GM13976 (cell line): Measurements from ENCODE around the gene HAPLN2.
A peak's percentile ranks its signal among the peaks of the same experiment; 100 is the strongest.
"Not testable (repeated sequence)": the region's sequence is repeated elsewhere in the genome, so short reads cannot be mapped to it uniquely, and the experiment has no call there.

Experiments
- DNase-seq: peaks from one replicate; pipeline ENCODE4 v3.0.0; 2012; ENCODE audit warnings: low spot score
- CTCF ChIP-seq: IDR thresholded peaks from 2 replicates; pipeline ENCODE4 v1.5.1; 2012; ENCODE audit warnings: borderline replicate concordance, mild to moderate bottlenecking; ENCODE audit not compliant: insufficient read depth; ENCODE audit errors: extremely low read depth, missing control alignments, control extremely low read depth
- in situ Hi-C: fragments of 300-500 bp; cut with MboI; formaldehyde crosslinking; loops from one replicate; pipeline ENCODE4 v1.12.0; 2022; ENCODE audit warnings: low sequenced_read_pairs, mixed read lengths, inconsistent platforms; ENCODE audit not compliant: unreplicated experiment

The HAPLN2 gene

GRCh38 chr1:156586323-156586722 is 32.9 kb upstream of the HAPLN2 start:
- in situ Hi-C loops, result no loop called here
- DNase-seq, result no peak
- no peak for TF ChIP-seq CTCF

GRCh38 chr1:156586892-156587477 is 32.2 kb upstream of the HAPLN2 start:
- in situ Hi-C loops, result no loop called here

GRCh38 chr1:156587927-156588326 is 31.3 kb upstream of the HAPLN2 start:
- DNase-seq, in situ Hi-C loops: not testable (repeated sequence)

More at GRCh38 chr1:156586892-156587477, 32.2 kb upstream of the HAPLN2 start:
- no peak for DNase-seq
- TF ChIP-seq CTCF, result no peak

GRCh38 chr1:156589546-156589945 is 29.7 kb upstream of the HAPLN2 start:
- no peak for DNase-seq
- in situ Hi-C loops, result no loop called here
- TF ChIP-seq CTCF, result no peak

- DNase-seq, result no peak
- TF ChIP-seq CTCF, result no peak
- in situ Hi-C loops, result no loop called here
Observed at GRCh38 chr1:156590326-156591180, 28.7 kb upstream of the HAPLN2 start.

GRCh38 chr1:156591181-156591431 is 28.1 kb upstream of the HAPLN2 start:
- no peak for DNase-seq
- TF ChIP-seq CTCF, result no peak
- in situ Hi-C loops, result no loop called here

GRCh38 chr1:156591432-156592157 is 27.6 kb upstream of the HAPLN2 start, which contains the start of gene NAXE:
Gene NAXE (plus strand): TSS chr1:156591776. CDS start chr1:156591805, 29 bp downstream.
- in situ Hi-C loops, result no loop called here

More at GRCh38 chr1:156591432-156592157, 27.6 kb upstream of the HAPLN2 start, which contains the start of gene NAXE:
- DNase-seq, result peak; percentile 90
- TF ChIP-seq CTCF, result no peak
